ENCODE data around the gene HHEX.
"Not testable (repeated sequence)": the region's sequence is repeated elsewhere in the genome, so short reads cannot be mapped to it uniquely, and the experiment has no call there.

Gene HHEX

DNA sequence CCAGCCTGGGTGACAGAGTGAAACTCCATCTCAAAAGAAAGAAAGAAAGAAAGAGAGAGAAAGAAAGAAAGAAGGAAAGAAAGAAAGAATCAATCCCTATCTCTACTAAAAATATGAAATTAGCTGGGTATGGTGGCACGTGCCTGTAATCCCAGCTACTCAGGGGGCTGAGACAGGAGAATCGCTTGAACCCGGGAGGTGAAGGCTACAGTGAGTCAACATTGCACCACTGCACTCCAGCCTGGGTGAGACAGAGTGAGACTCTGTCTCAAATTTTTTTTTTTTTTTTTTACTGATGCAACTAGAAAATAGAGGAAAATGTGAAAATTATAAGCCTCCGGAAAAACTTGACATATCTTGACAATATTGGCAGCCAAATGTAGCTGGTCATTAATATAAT is 52.0 kb downstream of the HHEX start:
- not testable (repeated sequence) for DNase-seq

DNA sequence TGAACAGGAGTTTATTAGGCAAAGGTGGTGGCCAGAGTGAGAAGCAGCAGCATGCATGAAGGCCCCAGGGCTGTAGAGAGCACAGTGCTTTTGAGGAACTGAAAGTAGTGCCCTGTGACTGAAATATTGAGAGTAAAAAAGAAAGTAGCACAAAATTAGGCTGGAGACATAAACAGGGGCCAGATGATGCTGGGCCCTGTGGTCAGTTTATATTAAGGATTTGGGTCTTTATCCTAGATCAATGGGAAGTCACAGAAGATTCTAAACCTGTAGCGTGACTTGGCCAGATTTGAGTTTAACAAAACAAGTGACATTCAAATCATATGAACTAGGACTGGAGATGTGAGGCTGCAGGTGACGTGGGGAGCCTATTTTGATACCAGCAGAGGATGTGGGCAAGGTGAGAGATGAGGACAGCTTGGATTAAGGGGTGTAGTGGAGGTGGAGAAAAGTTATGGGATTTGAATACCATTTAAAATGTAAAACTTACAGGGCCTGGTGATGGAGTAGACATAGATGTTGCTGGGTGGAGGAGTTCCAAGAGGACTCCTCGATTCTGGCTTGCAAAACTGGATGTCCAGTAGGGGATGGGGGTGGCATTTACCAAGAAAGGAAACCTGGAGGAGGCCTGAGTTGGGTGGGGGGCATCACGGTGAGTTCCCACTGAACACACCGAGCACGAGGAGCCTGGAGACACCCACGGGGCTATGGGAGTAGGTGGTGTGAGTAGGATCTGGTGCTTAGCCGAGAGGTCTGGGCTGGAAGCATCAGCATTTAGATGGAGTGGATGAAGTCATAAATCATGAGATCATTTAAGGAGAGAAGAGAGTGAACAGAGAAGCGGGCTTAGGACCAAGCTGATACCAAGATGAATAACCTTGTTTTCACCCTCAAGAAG is 52.8 kb downstream of the HHEX start:
- no peak for DNase-seq
